Sigmoid colon (tissue), 3 donors: Measurements from ENCODE around the gene FYN.

Experiments used
- POLR2A ChIP-seq, 2 donors: fragments of 450-650 bp; IDR thresholded peaks; one replicate each; pipeline ENCODE4 v1.6.1; 2016; ENCODE audit warnings: antibody characterized with exemption in 2 of 2, mild to moderate bottlenecking in 2 of 2, moderate library complexity in 2 of 2
- TF ChIP-seq, protein P1 (sequence below), 4 experiments: fragments of 450-650 bp in 3 of 4; fragments of 200-600 bp in 1 of 4; IDR thresholded peaks; one replicate each; pipeline ENCODE4 v1.5.1; 2016 to 2019; ENCODE audit warnings: antibody characterized with exemption in 4 of 4, mild to moderate bottlenecking in 3 of 4, moderate library complexity in 2 of 4

DNA sequence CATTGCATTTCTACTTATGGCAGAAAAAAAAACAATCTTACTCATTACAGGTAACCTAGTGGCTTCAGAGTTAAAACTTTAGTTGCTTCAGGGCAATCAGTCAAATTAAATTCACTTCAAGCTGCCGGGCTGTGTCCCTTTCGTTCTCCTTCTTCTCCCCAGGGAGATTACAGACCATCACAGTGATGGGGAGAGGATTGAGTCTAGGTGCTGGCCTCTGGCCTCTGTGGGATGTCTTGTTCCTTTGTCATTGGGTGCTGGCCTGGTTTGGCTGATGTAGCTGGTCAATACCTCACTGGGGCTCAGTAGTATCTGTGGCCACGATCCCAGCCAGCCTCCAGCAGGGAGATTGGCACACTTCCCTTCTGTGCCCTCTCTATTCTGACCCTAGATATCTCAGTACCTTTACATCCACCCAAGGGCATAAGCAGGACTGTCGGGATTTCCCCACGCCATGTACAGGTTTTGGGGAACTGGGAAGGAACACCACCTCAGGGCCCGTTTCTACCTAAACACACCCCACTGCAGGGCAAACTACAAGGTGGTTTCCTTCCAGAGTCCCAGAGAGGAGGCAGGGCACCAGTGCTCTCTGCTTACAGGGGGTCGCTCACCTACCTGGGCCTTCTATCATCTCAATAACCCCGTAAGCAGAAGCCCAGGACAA lies 15.4 kb downstream of the FYN start:
- TF ChIP-seq, protein P1, sequence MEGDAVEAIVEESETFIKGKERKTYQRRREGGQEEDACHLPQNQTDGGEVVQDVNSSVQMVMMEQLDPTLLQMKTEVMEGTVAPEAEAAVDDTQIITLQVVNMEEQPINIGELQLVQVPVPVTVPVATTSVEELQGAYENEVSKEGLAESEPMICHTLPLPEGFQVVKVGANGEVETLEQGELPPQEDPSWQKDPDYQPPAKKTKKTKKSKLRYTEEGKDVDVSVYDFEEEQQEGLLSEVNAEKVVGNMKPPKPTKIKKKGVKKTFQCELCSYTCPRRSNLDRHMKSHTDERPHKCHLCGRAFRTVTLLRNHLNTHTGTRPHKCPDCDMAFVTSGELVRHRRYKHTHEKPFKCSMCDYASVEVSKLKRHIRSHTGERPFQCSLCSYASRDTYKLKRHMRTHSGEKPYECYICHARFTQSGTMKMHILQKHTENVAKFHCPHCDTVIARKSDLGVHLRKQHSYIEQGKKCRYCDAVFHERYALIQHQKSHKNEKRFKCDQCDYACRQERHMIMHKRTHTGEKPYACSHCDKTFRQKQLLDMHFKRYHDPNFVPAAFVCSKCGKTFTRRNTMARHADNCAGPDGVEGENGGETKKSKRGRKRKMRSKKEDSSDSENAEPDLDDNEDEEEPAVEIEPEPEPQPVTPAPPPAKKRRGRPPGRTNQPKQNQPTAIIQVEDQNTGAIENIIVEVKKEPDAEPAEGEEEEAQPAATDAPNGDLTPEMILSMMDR (IDR thresholded peaks at IDR 0.05), result no peak
- no peak for TF ChIP-seq POLR2A (IDR thresholded peaks at IDR 0.05)
